Peyer's patch (tissue), 4 donors: ENCODE results near the gene GSTM4. TPM values are rescaled to one million over a fixed set of nuclear protein-coding genes. Genes with fewer than 3 reads are reported as not detected.
"Not testable (repeated sequence)": the region's sequence is repeated elsewhere in the genome, so short reads cannot be mapped to it uniquely, and the experiment has no call there.

Experiments
- DNase-seq, 3 donors: peaks; one replicate each; pipeline ENCODE4 v3.0.0-alpha.2; 2017 to 2019
- H3K27ac ChIP-seq, 4 donors: fragments of 200-600 bp; sonication (generic); one replicate each; pipeline ENCODE4 v1.5.1; 2016 to 2019
- H3K27me3 ChIP-seq, 2 donors: fragments of 200-600 bp; sonication (generic); one replicate each; pipeline ENCODE4 v1.5.1; 2019
- H3K36me3 ChIP-seq, 3 donors: fragments of 200-600 bp; sonication (generic); one replicate each; pipeline ENCODE4 v1.5.1; 2016 to 2019
- H3K4me1 ChIP-seq, 4 donors: fragments of 200-600 bp; sonication (generic); one replicate each; pipeline ENCODE4 v1.5.1; 2016 to 2019
- H3K4me3 ChIP-seq, 4 donors: fragments of 200-600 bp; sonication (generic); 1 replicate in 3 of 4; 2 replicates in 1 of 4; pipeline ENCODE4 v1.5.1; 2016 to 2019; ENCODE audit warnings: mild to moderate bottlenecking in 1 of 4
- H3K9me3 ChIP-seq, 4 donors: fragments of 200-600 bp; sonication (generic); one replicate each; pipeline ENCODE4 v1.5.1; 2016 to 2019; ENCODE audit warnings: mild to moderate bottlenecking in 1 of 4
- CTCF ChIP-seq, 6 experiments: fragments of 450-650 bp in 4 of 6; fragments of 200-600 bp in 2 of 6; sonication (generic) in 1 of 6; IDR thresholded peaks; one replicate each; pipeline ENCODE4 v1.5.1; 2017 to 2019; ENCODE audit warnings: antibody characterized with exemption in 6 of 6, mild to moderate bottlenecking in 3 of 6, moderate library complexity in 1 of 6
- POLR2A ChIP-seq, 2 donors: fragments of 450-650 bp; IDR thresholded peaks; one replicate each; pipeline ENCODE4 v1.5.1; 2017; ENCODE audit warnings: antibody characterized with exemption in 2 of 2, mild to moderate bottlenecking in 2 of 2, moderate library complexity in 2 of 2
- total RNA-seq, 4 donors: library from RNA; depleted of rRNA; stranded (reverse); fragments of >200 nt; gene quantifications; one replicate each; pipeline ENCODE4 v1.1.0, GENCODE V29; 2016

The GSTM4 gene
- total RNA-seq, 4 donors from 2014 or later, result 76.7 to 276 (median 228) TPM

GRCh38 chr1:109685890-109686289 is 30.0 kb downstream of the GSTM4 start:
- H3K4me3 ChIP-seq, DNase-seq, H3K36me3 ChIP-seq, H3K4me1 ChIP-seq, H3K9me3 ChIP-seq, H3K27me3 ChIP-seq: not testable (repeated sequence)
- peak overlapping the region in 1 of 4 donors; percentile 57 for H3K27ac ChIP-seq

GRCh38 chr1:109687109-109687508 is 31.2 kb downstream of the GSTM4 start:
- H3K4me1 ChIP-seq, H3K9me3 ChIP-seq, H3K27me3 ChIP-seq, DNase-seq, H3K36me3 ChIP-seq: not testable (repeated sequence)
- Histone ChIP-seq H3K4me3 (peak overlapping the region in 1 of 4 donors; percentile 63), H3K27ac (peak overlapping the region in 1 of 4 donors; percentile 81)

DNA sequence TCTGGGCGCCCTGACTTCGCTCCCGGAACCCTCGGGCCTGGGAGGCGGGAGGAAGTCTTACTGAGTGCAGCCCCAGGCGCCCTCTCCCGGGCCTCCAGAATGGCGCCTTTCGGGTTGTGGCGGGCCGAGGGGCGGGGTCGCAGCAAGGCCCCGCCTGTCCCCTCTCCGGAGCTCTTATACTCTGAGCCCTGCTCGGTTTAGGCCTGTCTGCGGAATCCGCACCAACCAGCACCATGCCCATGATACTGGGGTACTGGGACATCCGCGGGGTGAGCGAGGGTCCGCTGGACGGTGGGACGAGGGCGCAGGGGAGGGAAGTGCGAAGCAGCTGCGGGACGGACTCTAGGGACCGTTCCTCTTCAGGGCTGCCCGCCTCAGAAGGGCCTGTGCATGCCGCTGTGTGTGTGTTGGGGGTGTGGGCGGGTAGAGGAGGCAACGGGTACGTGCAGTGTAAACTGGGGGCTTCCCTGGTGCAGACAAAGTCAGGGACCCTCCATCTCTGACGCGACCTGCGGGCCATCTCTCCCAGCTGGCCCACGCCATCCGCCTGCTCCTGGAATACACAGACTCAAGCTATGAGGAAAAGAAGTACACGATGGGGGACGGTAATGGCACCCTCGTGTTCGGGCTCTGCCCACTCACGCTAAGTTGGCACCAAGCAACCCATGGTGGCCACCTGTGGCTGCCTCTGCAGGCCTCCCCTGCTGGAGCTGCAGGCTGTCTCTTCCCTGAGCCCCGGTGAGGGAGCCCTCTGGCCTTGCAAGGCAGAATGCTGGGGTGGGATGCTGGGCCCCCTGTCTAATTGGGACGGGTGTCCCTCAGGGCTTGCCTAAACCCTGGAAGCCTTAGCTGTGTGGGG is 32.0 kb downstream of the GSTM4 start, which contains the start of gene GSTM1:
Gene GSTM1 (plus strand): TSS at position 177 of the 859 bp plus-strand sequence. CDS start 57 bp downstream, at position 234.
- no peaks in the 10 kb centered on the region for H3K4me1 ChIP-seq
- no peaks in the 10 kb centered on the region for H3K9me3 ChIP-seq
- TF ChIP-seq POLR2A (IDR thresholded peaks at IDR 0.05) (peak in 1 of 2 donors; percentile 57), CTCF (IDR thresholded peaks at IDR 0.05) (peak in 1 of 6 experiments; percentile 72)
- peak within 1 kb of the TSS in 1 of 4 donors; percentile 63 for H3K4me3 ChIP-seq
- no peaks in the 10 kb centered on the region for H3K36me3 ChIP-seq
- peak in 1 of 3 donors; percentile 92 for DNase-seq
- H3K27me3 ChIP-seq, result no peaks in the 10 kb centered on the region
- H3K27ac ChIP-seq, result peak within 1 kb of the TSS in 1 of 4 donors; percentile 81

DNA sequence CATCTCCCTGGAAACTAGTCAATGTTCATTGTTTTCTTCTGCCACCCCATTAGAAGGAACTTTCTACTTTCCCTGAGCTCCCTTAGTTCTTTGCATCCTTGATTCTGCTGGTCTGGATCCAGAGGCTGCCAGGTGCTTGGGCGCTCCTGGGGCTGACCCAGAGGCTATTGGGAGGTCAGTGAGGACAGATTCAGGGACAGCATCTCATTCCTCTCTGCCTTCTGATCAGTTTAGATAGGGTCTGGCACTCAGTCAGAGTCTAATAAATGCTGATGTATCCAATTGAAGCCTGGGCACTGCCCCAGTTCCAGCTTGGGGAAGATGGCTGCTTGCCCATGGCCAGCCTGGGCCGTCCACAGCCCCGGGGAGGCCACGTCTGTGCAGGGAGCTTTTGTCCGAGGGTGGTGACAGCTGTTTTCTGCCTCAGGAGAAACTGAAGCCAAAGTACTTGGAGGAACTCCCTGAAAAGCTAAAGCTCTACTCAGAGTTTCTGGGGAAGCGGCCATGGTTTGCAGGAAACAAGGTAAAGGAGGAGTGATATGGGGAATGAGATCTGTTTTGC is 34.0 kb downstream of the GSTM4 start:
- no peaks in the 10 kb centered on the region for H3K27me3 ChIP-seq
- H3K27ac ChIP-seq, result no peak overlapping the region
- TF ChIP-seq POLR2A (IDR thresholded peaks at IDR 0.05) (no peak), CTCF (IDR thresholded peaks at IDR 0.05) (no peak)
- H3K4me3 ChIP-seq, result no peak overlapping the region
- DNase-seq, result no peak
- no peaks in the 10 kb centered on the region for H3K9me3 ChIP-seq
- no peaks in the 10 kb centered on the region for H3K36me3 ChIP-seq
- H3K4me1 ChIP-seq, result no peaks in the 10 kb centered on the region

GRCh38 chr1:109691759-109692158 is 35.9 kb downstream of the GSTM4 start:
- no peaks in the 10 kb centered on the region for H3K27me3 ChIP-seq
- no peak for TF ChIP-seq POLR2A (IDR thresholded peaks at IDR 0.05)
- TF ChIP-seq CTCF (IDR thresholded peaks at IDR 0.05), result no peak
- H3K4me3 ChIP-seq, result no peak overlapping the region
- peak overlapping the region in 1 of 4 donors; percentile 35 for H3K27ac ChIP-seq
- no peaks in the 10 kb centered on the region for H3K9me3 ChIP-seq
- no peaks in the 10 kb centered on the region for H3K4me1 ChIP-seq
- no peaks in the 10 kb centered on the region for H3K36me3 ChIP-seq
- peak in 1 of 3 donors; percentile 58 for DNase-seq

GRCh38 chr1:109694400-109694799 is 38.5 kb downstream of the GSTM4 start:
- H3K27ac ChIP-seq, H3K27me3 ChIP-seq, H3K4me3 ChIP-seq, H3K9me3 ChIP-seq, DNase-seq, H3K4me1 ChIP-seq, H3K36me3 ChIP-seq: not testable (repeated sequence)

GRCh38 chr1:109695138-109695537 is 39.2 kb downstream of the GSTM4 start:
- not testable (repeated sequence) for H3K27ac ChIP-seq, DNase-seq

More at GRCh38 chr1:109695138-109695537, 39.2 kb downstream of the GSTM4 start:
- not testable (repeated sequence) for H3K4me3 ChIP-seq, H3K9me3 ChIP-seq, H3K4me1 ChIP-seq, H3K36me3 ChIP-seq, H3K27me3 ChIP-seq
